ENCODE data around the gene RXFP2.

RXFP2 gene

DNA sequence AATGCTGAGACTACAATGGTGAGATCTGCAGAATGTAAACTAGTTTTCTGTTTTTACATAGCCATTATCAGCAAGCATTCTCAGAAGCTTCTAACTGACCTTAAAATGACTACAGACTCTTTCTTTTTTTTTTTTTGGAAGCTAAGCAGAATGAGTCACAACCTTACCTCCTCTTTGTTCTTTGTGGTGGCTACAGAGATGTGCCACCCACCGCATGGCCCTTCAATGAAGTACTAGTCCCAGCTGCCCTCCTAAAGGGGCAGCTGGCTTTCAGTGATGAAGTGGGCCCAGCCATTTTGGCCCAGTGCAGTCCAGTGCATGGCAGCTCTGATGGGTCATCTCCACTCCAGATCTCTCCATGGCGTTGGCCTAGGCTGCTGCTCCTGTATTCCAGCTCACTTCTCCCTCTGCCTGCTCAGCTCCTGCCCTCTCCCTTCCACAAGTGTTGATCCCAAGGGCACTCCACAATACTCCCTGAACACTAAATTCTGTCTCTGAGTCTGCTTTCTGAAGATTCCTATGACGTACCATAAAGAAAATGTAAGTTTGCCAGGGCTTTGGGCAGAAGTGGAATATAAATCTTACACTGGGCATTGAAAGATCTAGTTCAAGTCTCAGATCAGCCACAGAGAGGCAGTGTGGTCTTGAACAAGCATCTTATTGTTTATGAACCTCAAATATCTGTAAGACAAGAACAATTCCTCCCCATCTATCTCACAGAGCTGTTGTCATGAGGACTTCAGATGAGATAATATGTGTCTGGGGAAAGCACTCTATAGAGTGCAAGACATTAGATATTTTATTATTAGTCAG is 85.6 kb downstream of the RXFP2 start:
- DNase-seq (ENCODE audit: low read depth in 2 of 3, low spot score in 2 of 3) = no peak

GRCh38 chr13:31826521-31826920 is 87.2 kb downstream of the RXFP2 start:
- DNase-seq (ENCODE audit: low read depth in 2 of 3, low spot score in 2 of 3) = no peak

- no peak for DNase-seq (ENCODE audit: low read depth in 2 of 3, low spot score in 2 of 3)
Observed at GRCh38 chr13:31827707-31828106, 88.4 kb downstream of the RXFP2 start.

GRCh38 chr13:31835932-31836331 is 96.6 kb downstream of the RXFP2 start:
- no peak for DNase-seq (ENCODE audit: low read depth in 2 of 3, low spot score in 2 of 3)

DNA sequence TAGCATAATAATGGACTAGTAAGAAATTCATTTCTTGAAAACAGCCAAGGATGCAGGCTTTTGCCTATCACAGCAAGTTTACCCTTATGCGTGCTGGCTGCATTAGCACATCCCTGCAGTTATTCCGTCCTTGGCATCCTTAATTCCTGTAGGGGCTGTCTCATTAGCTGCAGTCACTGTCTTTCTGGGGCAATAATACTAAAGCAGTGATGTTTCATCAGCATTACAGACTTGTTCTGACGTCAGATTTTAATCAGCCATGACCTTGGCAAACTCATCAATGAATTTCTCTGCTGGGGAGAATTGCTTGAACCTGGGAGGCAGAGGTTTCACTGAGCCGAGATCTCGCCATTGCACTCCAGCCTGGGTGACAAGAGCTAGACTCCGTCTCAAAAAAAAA is 103.7 kb downstream of the RXFP2 start:
- no peak for DNase-seq (ENCODE audit: low read depth in 2 of 3, low spot score in 2 of 3)

DNA sequence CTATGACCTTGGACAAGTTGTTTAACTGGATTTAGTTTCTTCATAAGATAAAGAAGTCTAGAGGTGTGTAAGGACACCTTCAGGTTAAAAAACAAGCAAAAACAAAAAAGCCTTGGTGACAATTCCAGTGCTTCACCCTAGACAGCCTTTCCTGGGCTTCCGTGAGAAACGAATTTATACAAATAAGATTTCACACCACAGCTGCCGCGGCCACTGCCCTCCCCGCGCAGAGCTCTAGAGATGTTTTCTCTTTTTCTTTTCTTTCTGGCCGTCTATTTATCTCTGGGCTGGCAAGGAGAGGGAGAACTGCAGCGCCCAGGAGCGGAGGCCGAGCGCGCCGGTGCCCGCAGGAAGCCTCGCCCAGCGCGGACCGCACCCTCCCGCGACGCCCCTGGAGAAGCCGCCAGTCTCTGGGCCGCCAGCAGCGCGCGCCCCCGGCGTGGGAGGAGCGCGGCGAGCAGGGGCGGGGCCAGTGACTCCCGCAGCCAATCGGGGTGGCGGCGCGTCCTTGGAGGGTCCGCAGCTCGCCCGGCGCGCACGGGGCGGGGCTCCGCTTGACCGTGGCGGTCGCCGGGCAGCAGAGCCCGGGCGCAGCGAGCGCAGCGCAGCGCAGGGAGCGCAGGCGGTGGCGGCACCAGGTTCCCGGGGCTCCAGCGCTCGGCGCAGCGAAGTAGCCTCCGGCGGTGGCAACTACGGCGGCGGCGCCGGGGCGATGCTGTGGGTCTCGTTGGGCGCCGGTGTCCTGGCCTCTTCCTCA is 107.0 kb downstream of the RXFP2 start:
- peak; percentile 26 to 52 (median 41) for DNase-seq (ENCODE audit: low read depth in 2 of 3, low spot score in 2 of 3)

DNA sequence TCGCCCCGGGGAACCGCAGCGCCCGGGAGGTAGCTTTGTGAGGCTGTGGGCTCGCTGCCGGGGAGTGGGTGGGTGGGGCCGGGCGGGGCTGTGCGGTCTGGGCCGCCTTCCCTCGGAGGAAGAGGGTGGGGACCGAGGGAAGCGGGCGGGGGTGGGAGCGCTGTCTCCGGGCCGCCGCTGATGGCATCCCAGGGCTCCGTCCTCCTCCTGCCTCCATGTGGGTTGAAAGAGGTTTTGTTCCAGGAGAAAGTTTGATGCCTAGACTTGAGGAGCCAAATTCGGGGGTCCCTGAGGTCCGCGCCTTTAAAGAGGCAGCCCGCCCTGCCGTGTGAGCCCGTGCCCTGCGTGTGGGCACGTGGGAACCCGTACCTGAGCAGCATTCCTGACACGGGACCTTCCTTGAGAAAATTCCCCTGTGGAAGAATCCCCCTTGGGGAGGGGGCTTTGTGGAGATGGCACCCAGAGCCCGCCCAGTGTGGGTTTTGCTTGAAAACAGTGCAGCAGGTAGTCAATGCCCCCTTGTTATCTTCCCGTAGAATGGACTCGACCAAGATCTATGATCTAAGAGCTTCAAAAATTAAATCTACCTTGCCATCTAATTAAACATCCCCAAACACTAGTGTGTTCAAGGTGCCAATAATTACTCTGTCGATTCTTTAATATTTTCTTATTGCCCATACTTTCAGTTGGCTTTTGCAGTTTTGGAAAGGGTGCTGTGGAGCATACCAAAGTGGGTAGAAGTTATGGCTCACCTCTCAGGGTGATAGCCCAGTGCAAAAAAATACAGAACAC is 107.8 kb downstream of the RXFP2 start:
- DNase-seq (ENCODE audit: low read depth in 2 of 3, low spot score in 2 of 3) = no peak

DNA sequence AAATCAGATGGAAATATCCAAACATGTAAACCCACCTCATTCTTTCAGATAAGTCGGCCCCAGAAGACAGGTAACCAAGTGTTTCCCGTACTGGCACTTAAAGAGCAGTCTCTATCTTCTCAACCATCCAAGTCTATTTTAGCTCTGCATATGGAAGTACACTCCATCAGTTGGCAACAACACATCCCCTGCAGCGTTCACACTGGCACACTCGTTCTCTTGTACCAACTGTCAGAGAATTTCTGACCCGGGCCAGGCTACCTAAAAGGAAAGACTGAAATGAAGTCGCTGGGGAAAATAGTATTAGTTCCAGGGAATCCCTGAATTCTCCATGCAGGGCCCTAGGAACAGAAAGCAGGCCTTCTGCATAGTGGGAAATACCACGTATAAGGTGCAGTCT is 109.3 kb downstream of the RXFP2 start:
- no peak for DNase-seq (ENCODE audit: low read depth in 2 of 3, low spot score in 2 of 3)

DNA sequence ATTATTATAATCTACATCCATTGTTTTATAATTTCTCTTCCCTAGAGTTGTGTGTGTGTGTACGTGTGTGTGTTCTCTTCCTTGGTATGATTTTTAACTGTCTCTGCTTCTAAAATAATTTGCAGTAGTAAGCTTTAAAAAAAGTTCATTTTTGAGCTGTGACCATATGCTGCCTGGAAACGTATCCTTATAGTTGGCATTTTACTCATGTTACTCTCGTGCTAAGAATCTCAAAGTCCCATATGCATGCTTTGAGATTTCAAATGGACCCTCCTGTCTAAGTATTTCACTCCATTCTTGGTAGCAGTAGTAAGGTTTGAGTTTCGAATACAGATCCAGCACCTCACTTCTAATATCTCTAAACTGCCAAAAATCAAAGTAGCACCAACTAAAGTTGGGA is 109.9 kb downstream of the RXFP2 start:
- DNase-seq (ENCODE audit: low read depth in 2 of 3, low spot score in 2 of 3) = no peak

GRCh38 chr13:31850041-31850555 is 110.8 kb downstream of the RXFP2 start:
- DNase-seq (ENCODE audit: low read depth in 2 of 3, low spot score in 2 of 3) = no peak

DNA sequence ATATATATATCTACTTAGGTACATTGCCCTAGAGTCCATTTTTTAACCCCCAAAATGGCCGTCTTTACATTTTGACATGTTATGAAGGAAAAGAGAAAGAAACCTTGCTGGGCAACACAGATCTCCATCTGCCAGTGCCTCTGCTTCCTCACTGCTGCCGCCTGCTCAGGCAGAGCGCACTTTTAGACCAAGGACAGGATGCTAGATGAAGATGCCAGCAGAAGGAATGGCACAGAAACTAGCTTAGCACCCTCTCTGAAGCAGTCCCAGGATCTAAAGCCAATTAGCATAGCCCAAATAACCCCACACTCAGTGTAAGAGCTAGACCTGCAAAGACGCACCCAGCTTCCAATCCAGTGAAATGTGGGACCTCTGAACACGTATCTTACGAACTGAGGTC is 111.9 kb downstream of the RXFP2 start:
- no peak for DNase-seq (ENCODE audit: low read depth in 2 of 3, low spot score in 2 of 3)
